ENCODE measurements around the gene EPAS1.

- no peak for TF ChIP-seq CTCF (conservative IDR thresholded peaks at IDR 0.05)
- TF ChIP-seq ZFX (IDR thresholded peaks at IDR 0.05) = no peak
Measured at GRCh38 chr2:46373238-46373637, 76.0 kb downstream of the EPAS1 start.
